ENCODE data around the gene C4orf50.

Gene C4orf50

DNA sequence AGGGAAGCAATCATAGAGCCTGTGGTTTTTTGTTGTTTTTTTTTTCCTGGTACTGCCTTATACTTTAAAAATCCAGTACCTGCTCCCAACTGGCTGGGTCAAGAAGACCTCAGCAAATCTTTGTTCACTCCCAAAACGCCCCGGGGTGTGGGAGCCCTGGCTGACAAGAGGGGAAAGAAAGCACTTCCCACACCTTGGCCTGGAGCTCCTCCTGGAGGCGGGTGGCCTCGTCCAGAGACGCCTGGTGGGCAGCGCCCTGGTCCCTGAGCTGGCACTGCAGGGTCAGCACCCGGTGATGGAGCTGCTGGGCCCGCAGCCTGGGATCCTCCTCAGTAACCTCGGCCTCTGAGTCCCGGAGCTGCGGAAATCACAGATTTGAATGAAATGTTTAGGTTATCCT, 38.2 kb downstream of the C4orf50 start:
- no peak overlapping the region for H3K27ac ChIP-seq
- in situ Hi-C loops (cut with HindIII; ENCODE audit: low pct_ligation_motif_present, low sequenced_read_pairs): no loop called here
- H3K4me3 ChIP-seq (ENCODE audit: low read depth, low read length): no peak overlapping the region
- no peaks in the 10 kb centered on the region for H3K27me3 ChIP-seq (replicated peaks)
- TF ChIP-seq, protein P1, sequence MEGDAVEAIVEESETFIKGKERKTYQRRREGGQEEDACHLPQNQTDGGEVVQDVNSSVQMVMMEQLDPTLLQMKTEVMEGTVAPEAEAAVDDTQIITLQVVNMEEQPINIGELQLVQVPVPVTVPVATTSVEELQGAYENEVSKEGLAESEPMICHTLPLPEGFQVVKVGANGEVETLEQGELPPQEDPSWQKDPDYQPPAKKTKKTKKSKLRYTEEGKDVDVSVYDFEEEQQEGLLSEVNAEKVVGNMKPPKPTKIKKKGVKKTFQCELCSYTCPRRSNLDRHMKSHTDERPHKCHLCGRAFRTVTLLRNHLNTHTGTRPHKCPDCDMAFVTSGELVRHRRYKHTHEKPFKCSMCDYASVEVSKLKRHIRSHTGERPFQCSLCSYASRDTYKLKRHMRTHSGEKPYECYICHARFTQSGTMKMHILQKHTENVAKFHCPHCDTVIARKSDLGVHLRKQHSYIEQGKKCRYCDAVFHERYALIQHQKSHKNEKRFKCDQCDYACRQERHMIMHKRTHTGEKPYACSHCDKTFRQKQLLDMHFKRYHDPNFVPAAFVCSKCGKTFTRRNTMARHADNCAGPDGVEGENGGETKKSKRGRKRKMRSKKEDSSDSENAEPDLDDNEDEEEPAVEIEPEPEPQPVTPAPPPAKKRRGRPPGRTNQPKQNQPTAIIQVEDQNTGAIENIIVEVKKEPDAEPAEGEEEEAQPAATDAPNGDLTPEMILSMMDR (IDR thresholded peaks at IDR 0.05; ENCODE audit: low read depth, low read length, missing control alignments): peak; percentile 48
- DNase-seq: no peak
- H3K36me3 ChIP-seq (replicated peaks): no peaks in the 10 kb centered on the region

DNA sequence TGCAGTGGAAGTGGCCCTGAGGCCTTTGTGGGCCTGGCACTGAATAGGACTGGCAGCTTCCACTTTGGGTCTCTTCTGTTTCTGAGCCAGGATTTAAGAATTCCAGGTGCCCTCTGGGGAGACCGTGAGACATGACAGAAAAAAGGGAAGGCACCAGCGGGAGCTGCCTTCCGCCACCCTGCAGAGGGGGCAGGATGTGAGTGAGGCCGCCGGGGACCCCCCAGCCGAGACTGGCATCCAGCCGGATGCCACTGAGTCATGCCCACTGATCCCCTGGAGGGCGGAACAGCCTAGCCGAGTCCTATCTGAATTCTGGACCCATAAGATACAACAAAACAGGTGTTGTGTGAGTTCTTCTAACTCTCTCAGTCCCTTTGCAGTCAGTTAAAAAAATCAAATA, 41.3 kb downstream of the C4orf50 start:
- H3K27ac ChIP-seq: no peak overlapping the region
- H3K4me3 ChIP-seq (ENCODE audit: low read depth, low read length): no peak overlapping the region
- no peaks in the 10 kb centered on the region for H3K27me3 ChIP-seq (replicated peaks)
- TF ChIP-seq, protein P1 (IDR thresholded peaks at IDR 0.05; ENCODE audit: low read depth, low read length, missing control alignments): no peak
- H3K36me3 ChIP-seq (replicated peaks): no peaks in the 10 kb centered on the region
- in situ Hi-C loops (cut with HindIII; ENCODE audit: low pct_ligation_motif_present, low sequenced_read_pairs): no loop called here
- DNase-seq: no peak

DNA sequence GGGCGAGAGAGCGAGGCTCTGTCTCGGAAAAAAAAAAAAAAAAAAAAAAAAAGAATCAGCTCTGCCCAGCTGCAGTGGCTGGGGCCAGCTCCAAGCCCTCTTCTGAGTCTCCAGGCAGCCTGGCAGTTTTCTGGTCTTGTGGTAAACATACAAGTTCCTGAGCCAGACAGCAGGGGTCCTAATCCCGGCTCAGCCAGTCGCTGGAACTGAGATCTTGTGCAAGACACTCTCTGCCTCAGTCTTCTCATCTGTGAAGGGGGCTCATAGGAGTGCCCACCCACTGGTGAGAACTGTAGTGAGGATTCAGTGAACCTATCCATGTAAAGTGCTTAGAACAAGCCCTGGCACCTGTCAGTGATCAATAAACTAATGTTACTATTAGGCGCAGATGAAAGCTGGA, 41.8 kb downstream of the C4orf50 start:
- DNase-seq: no peak
- in situ Hi-C loops (cut with HindIII; ENCODE audit: low pct_ligation_motif_present, low sequenced_read_pairs): no loop called here
- no peaks in the 10 kb centered on the region for H3K27me3 ChIP-seq (replicated peaks)
- no peak overlapping the region for H3K4me3 ChIP-seq (ENCODE audit: low read depth, low read length)
- TF ChIP-seq, protein P1 (IDR thresholded peaks at IDR 0.05; ENCODE audit: low read depth, low read length, missing control alignments): no peak
- no peaks in the 10 kb centered on the region for H3K36me3 ChIP-seq (replicated peaks)
- H3K27ac ChIP-seq: no peak overlapping the region

- in situ Hi-C loops (cut with HindIII; ENCODE audit: low pct_ligation_motif_present, low sequenced_read_pairs): no loop called here
- TF ChIP-seq, protein P1 (IDR thresholded peaks at IDR 0.05; ENCODE audit: low read depth, low read length, missing control alignments): no peak
- H3K4me3 ChIP-seq (ENCODE audit: low read depth, low read length): no peak overlapping the region
- no peaks in the 10 kb centered on the region for H3K36me3 ChIP-seq (replicated peaks)
- H3K27ac ChIP-seq: no peak overlapping the region
- H3K27me3 ChIP-seq (replicated peaks): no peaks in the 10 kb centered on the region
- DNase-seq: no peak
These were observed 43.9 kb downstream of the C4orf50 start for GRCh38 chr4:5974321-5974720.

GRCh38 chr4:5973486-5974220, 44.6 kb downstream of the C4orf50 start:
- H3K36me3 ChIP-seq (replicated peaks): no peaks in the 10 kb centered on the region
- no peak overlapping the region for H3K27ac ChIP-seq
- TF ChIP-seq, protein P1 (IDR thresholded peaks at IDR 0.05; ENCODE audit: low read depth, low read length, missing control alignments): no peak
- H3K27me3 ChIP-seq (replicated peaks): no peaks in the 10 kb centered on the region
- in situ Hi-C loops (cut with HindIII; ENCODE audit: low pct_ligation_motif_present, low sequenced_read_pairs): no loop called here
- DNase-seq: no peak
- H3K4me3 ChIP-seq (ENCODE audit: low read depth, low read length): no peak overlapping the region

DNA sequence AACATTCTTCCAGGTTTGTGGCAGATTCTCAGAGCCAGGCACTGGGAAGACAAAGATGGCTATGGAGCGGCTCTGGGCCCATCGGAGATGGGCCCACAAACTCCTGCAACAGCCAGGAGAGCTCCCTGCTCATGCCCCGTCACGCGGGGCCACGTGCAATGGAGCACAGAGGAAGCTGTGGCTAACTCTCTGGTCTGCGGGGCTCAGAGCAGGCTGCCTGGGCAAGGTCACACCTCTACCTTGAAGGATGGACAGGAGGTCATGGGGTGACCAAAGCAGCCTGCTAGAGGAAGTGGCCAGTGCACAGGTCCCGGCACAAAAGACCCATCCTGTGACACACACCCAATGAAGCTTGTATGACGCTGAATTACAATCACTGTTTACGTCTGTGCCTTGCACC, 45.2 kb downstream of the C4orf50 start:
- no peaks in the 10 kb centered on the region for H3K36me3 ChIP-seq (replicated peaks)
- no peak for DNase-seq

More for the DNA sequence above, 45.2 kb downstream of the C4orf50 start:
- no peaks in the 10 kb centered on the region for H3K27me3 ChIP-seq (replicated peaks)
- no peak overlapping the region for H3K4me3 ChIP-seq (ENCODE audit: low read depth, low read length)
- H3K27ac ChIP-seq: no peak overlapping the region
- TF ChIP-seq, protein P1 (IDR thresholded peaks at IDR 0.05; ENCODE audit: low read depth, low read length, missing control alignments): no peak
- in situ Hi-C loops (cut with HindIII; ENCODE audit: low pct_ligation_motif_present, low sequenced_read_pairs): no loop called here
